Omental fat pad (tissue), 4 donors: ENCODE results near the gene AKT1. TPM values are rescaled to one million over a fixed set of nuclear protein-coding genes. Genes with fewer than 3 reads are reported as not detected.
A peak's percentile ranks its signal among the peaks of the same experiment; 100 is the strongest.

Experiments
- ATAC-seq: fragments of 150-250 bp; one replicate; pipeline ENCODE4 v1.9.1; 2016; ENCODE audit warnings: mild to moderate bottlenecking, moderate library complexity; ENCODE audit not compliant: low FRiP score
- DNase-seq: peaks from one replicate; pipeline ENCODE4 v3.0.0-alpha.2; 2019; ENCODE audit warnings: low spot score
- total RNA-seq, 4 donors: library from RNA; depleted of rRNA; stranded (reverse); fragments of >200 nt; gene quantifications; one replicate each; pipeline ENCODE4 v1.1.0, GENCODE V29; 2016
- TF ChIP-seq, protein P1 (sequence below), 3 donors: fragments of 450-650 bp; IDR thresholded peaks; one replicate each; pipeline ENCODE4 v1.5.1; 2016 to 2017; ENCODE audit warnings: antibody characterized with exemption in 3 of 3, mild to moderate bottlenecking in 3 of 3, moderate library complexity in 2 of 3

Gene AKT1
- total RNA-seq, 4 donors from 2014 or later = 104 to 121 (median 107) TPM

DNA sequence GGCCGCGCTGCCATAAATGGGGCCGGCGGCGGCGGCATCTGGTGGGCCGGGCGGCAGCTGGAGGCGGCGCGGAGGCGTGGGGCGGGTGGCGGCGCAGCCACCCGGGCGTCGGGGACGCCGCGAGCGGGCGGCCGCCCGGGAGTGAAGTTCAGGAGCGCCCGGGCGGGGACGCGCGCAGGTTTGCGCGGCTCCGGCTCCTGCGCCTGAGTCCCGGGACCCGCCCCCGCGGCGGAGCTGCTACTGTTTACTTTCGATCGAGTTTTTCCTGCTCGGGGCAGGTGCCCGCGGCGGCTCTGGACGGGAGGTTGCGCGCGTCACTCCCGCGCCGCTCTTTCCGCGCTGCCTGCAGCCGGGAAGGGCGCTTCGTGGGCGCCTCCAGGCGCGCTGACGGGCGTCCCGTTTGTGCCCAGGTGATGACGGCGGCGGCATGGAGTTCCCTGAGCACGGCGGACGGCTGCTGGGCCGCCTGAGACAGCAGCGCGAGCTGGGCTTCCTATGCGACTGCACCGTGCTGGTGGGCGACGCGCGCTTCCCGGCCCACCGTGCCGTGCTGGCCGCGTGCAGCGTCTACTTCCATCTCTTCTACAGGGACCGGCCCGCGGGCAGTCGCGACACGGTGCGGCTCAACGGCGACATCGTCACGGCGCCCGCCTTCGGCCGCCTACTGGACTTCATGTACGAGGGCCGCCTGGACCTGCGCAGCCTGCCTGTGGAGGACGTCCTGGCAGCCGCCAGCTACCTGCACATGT, 5.4 kb upstream of the AKT1 start, which contains the start of gene ZBTB42:
Gene ZBTB42, plus strand, starts transcription at position 331 of the 749 bp plus-strand sequence. Its CDS starts 97 bp downstream, at position 428.
- no peak for DNase-seq
- TF ChIP-seq, protein P1, sequence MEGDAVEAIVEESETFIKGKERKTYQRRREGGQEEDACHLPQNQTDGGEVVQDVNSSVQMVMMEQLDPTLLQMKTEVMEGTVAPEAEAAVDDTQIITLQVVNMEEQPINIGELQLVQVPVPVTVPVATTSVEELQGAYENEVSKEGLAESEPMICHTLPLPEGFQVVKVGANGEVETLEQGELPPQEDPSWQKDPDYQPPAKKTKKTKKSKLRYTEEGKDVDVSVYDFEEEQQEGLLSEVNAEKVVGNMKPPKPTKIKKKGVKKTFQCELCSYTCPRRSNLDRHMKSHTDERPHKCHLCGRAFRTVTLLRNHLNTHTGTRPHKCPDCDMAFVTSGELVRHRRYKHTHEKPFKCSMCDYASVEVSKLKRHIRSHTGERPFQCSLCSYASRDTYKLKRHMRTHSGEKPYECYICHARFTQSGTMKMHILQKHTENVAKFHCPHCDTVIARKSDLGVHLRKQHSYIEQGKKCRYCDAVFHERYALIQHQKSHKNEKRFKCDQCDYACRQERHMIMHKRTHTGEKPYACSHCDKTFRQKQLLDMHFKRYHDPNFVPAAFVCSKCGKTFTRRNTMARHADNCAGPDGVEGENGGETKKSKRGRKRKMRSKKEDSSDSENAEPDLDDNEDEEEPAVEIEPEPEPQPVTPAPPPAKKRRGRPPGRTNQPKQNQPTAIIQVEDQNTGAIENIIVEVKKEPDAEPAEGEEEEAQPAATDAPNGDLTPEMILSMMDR (IDR thresholded peaks at IDR 0.05) = no peak
- peak; percentile 36 for ATAC-seq

DNA sequence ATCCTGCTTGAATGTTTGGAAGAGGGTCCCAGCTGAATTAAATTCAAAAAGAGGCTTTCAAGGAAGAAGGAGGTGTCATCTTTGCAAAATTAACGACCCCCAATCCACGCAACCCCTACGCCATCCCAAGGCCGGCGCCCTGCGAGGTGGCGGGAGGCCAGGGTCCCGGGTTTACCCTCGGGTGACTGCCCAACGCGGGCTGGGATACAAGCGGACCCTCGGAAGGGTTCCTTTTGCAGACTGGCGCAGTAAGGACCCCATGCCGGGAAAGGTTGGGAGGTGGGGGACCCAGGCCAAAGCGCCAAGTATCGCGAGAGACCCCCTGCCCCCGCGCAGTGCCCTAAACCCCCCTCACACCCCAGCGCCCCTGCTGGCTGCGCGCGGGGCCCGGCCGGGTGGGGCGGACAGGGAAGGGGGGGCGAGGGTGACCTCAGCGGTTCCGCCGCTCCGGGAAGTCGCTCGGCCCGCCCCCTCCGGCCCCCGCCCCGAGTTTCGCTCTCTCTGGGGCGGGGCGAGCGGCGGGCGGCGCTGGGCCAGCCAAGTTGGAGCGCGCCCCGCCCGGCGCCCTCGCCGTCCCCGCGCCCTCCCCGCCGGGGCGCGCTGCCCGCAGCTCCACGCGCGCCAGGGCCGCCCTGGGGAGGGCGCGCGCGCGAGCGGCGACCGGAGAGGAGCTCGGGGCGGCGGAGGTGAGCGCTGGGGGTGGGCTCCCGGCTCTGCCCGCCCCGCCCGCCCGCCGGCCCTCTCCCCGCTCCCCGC, 4.6 kb upstream of the AKT1 start:
- DNase-seq (peak; percentile 56), ATAC-seq (peak; percentile 78)

DNA sequence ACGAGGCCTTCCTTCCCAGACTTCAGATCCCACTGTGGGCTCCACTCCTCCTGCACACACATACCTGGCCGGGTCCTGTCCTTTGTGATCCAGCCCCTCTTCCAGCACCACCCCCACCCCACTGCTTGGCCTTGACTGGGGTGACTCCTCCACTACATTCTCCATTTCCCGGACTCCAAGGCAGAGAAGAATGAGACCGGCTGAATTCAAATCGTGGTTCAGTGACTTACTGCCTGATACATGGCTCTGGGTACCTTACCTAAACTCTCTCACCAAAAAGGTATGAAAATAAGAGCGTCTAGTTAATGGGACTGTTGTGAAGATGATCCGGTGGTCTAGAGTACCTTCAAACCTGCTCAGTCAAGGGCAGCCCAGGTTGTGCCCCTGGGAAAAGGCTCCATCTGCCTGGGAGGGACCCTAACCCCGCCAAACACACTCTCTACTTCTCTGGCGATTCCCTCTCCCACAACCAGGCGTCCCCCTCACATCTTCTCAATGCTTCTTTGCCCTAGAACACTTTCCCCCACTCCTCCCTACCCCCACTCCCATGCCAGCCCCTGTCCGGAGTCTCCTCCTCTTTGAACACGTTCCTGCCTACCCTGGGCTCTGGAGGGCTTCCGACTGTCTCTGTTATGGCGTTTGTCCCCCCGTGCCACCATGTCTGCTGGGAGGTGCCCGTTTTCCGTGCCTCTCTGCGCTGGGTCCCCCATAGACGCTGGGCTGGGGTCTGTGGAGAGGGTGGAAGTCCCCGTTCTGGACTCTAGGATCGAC, 3.9 kb upstream of the AKT1 start:
- DNase-seq (no peak), ATAC-seq (no peak)
- TF ChIP-seq, protein P1 (IDR thresholded peaks at IDR 0.05) = no peak

More for the DNA sequence above, 4.6 kb upstream of the AKT1 start:
- TF ChIP-seq, protein P1 (IDR thresholded peaks at IDR 0.05) = peak in 1 of 3 donors; percentile 26

DNA sequence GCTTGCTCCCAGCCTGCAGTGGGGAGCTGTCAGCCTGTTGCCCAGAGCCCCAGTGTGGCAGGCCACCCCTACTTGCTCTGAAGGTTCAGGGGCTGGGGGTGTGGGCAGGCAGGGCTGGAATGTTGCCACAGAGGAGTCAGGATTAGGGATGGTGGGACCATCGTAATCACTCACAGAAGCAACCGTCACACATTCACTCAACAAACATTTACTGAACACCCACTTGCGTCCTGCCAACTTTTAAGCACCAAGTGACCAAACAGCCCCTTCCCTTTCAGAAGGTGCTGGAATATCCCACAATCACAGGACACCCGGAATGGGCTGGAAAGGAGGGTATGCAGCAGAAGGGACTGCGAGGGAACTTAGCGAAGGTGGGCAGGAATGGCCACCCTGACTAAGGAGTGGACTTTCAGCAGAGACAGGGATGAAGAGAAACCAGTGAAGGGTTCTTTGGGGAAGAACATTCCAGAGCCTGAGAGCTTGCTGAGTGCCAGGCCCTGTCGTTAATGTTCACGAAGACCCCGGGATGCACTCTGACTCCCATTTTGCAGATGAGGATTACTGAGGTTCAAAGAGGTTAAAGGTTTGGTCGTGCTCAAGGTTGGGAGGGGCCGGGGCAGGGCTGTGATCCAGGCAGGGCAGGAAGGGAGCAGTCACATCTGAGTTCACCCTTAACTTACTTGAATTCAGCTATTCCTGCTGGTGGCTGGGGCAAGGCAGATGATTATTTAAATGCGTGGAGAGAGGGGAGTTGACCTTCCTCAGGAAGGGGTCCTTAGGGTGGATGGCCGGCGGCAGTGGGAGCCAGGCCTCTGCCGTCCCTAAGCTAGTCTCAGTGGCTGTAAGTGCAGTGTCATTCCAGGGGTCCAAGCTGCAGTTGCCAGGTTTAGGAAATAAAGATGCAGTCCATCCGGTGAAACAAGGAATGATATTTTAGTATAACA, 3.0 kb upstream of the AKT1 start:
- TF ChIP-seq, protein P1 (IDR thresholded peaks at IDR 0.05) = no peak
- ATAC-seq (no peak), DNase-seq (no peak)

DNA sequence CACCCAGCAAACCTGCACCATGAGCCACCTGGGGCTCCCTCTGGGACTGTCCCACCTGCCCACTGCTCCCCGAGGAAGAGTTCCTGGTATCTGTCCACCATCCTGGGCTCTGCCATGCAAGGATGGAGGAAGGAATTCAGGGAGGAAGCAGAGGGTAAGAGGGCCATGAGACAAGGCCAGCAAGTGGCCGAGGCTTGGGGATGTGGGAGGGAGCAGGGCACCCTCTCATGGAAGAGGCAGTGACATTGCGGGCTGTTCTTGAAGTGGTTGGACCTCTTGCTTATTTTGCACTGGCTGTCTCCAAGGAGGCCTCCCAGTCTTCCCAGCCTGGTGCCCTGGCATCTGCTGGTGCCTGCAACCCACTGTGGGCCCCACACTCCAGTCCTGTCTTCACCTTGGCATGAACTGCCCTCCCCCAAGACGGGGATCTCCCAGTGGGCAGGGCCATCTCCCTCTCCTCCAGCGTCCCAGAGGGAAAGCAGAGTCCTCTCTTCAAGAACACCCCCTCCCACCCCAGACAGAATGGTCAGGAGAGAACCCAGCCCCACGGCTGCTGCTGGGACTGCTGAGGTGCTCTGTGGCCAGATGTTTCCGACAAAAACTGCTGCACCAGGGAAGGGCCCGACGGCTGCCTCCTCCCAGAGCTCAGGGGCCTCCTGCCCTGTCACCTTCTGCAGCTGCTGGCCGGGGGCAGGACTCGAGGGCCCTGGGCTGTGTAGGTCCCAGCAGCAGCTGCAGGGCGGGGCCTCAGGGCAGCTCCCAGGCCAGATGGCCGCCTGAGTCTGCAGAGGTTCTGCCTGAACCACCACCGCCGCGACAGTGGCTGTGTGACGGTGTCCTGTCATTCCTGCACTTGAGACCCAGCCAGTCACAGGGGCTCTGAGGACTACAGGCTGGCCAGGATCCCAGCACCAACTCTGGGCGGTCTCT, 1.8 kb upstream of the AKT1 start:
- ATAC-seq (no peak), DNase-seq (no peak)
- TF ChIP-seq, protein P1 (IDR thresholded peaks at IDR 0.05) = no peak
